HCT116 (cell line): ENCODE data around the gene EPHB2. TPM values are rescaled to one million over a fixed set of nuclear protein-coding genes. Genes with fewer than 3 reads are reported as not detected.

ENCODE experiments used
- ATAC-seq: fragments of 200-7000 bp; cut with Tn5 transposase; 2 replicates; pipeline ENCODE4 v1.9.1; 2020; ENCODE audit warnings: mild to moderate bottlenecking, moderate library complexity
- BruUV-seq: library from RNA; stranded (reverse); fragments of 400-500 nt; replicated peaks from 2 replicates; lab custom pipeline; 2021; lab: Mats Ljungman, UMichigan
- CTCF ChIA-PET: fragments of 300-600 bp; sonication (Branson Sonifier 250); formaldehyde crosslinking; loops from one replicate; lab custom pipeline; 2021; ENCODE audit warnings: antibody characterized with exemption; lab: Charles Lee
- POLR2A ChIA-PET: fragments of 300-600, 350-600 bp; sonication (Branson Sonifier 250); formaldehyde crosslinking; loops from one replicate; lab custom pipeline; 2021; ENCODE audit warnings: antibody characterized with exemption; lab: Charles Lee
- RAD21 ChIA-PET, 2 experiments: fragments of 300-600 bp; sonication (Branson Sonifier 250); formaldehyde crosslinking; loops; one replicate each; lab custom pipeline; 2023; ENCODE audit warnings: low total read pairs in 2 of 2; ENCODE audit not compliant: uncharacterized antibody in 2 of 2, unreplicated experiment in 2 of 2, low non-redundant PET in 1 of 2; lab: Charles Lee
- DNase-seq: peaks from one replicate; pipeline ENCODE4 v3.0.0-alpha.2; 2010; ENCODE audit warnings: low read depth, low spot score
- H2AFZ ChIP-seq: fragments of 200-600 bp; shearing (Covaris generic), sonication (generic); 2 replicates; pipeline ENCODE4 v1.6.1; 2017; ENCODE audit warnings: low read depth, mixed run types, mixed read lengths, antibody characterized with exemption, low read length; ENCODE audit not compliant: poor library complexity, severe bottlenecking
- H3K27ac ChIP-seq: 2 replicates; pipeline ENCODE4 v1.5.1; 2012; ENCODE audit warnings: low read depth, low read length
- H3K27me3 ChIP-seq: fragments of 200-600 bp; sonication (generic); 2 replicates; pipeline ENCODE4 v1.6.1; 2016; ENCODE audit warnings: mixed run types, low read length, mixed read lengths; ENCODE audit not compliant: insufficient read depth
- H3K36me3 ChIP-seq, 2 experiments: fragments of 200-500 bp in 1 of 2; fragments of 200-600 bp in 1 of 2; sonication (Bioruptor generic) in 1 of 2; sonication (generic) in 1 of 2; 2 replicates each; pipeline versions ENCODE4 v1.5.1 to v1.6.1; 2014 to 2016; ENCODE audit warnings: low read length in 2 of 2, inconsistent platforms in 1 of 2, mixed read lengths in 1 of 2, mixed run types in 1 of 2; ENCODE audit not compliant: insufficient read depth in 2 of 2, control insufficient read depth in 1 of 2
- H3K4me1 ChIP-seq, 2 experiments: fragments of 200-600 bp in 1 of 2; sonication (generic) in 1 of 2; 2 replicates each; pipeline versions ENCODE4 v1.5.1 to v1.6.1; 2012 to 2017; ENCODE audit warnings: low read length in 2 of 2, inconsistent platforms in 1 of 2, mild to moderate bottlenecking in 1 of 2, mixed read lengths in 1 of 2, mixed run types in 1 of 2, moderate library complexity in 1 of 2; ENCODE audit not compliant: insufficient read depth in 2 of 2, control insufficient read depth in 1 of 2
- H3K4me2 ChIP-seq: fragments of 200-600 bp; sonication (generic); 2 replicates; pipeline ENCODE4 v1.6.1; 2017; ENCODE audit warnings: mixed run types, low read length, mixed read lengths
- H3K4me3 ChIP-seq, 2 experiments: fragments of 200-600 bp in 1 of 2; sonication (generic) in 1 of 2; replicated peaks in 1 of 2; 2 replicates each; pipeline ENCODE4 v1.5.1; 2011 to 2016; ENCODE audit warnings: low read length in 2 of 2, control low read depth in 1 of 2, low read depth in 1 of 2, mild to moderate bottlenecking in 1 of 2, mixed read lengths in 1 of 2, mixed run types in 1 of 2
- H3K79me2 ChIP-seq: fragments of 200-600 bp; sonication (generic); 2 replicates; pipeline ENCODE4 v1.6.1; 2017; ENCODE audit warnings: mild to moderate bottlenecking, mixed run types, low read length, moderate library complexity, mixed read lengths; ENCODE audit not compliant: insufficient read depth
- H3K9ac ChIP-seq: fragments of 200-600 bp; sonication (generic); 2 replicates; pipeline ENCODE4 v1.6.1; 2016; ENCODE audit warnings: low read length, mixed read lengths
- H3K9me2 ChIP-seq: fragments of 200-600 bp; sonication (generic), shearing (Covaris generic); 2 replicates; pipeline ENCODE4 v1.6.1; 2017; ENCODE audit warnings: mixed run types, mild to moderate bottlenecking, moderate library complexity; ENCODE audit not compliant: insufficient read depth
- H3K9me3 ChIP-seq, 2 experiments: fragments of 200-500 bp in 1 of 2; fragments of 200-600 bp in 1 of 2; sonication (Bioruptor generic) in 1 of 2; sonication (generic) in 1 of 2; 2 replicates each; pipeline ENCODE4 v1.6.1; 2014 to 2017; ENCODE audit warnings: low read length in 2 of 2, mixed read lengths in 2 of 2, inconsistent platforms in 1 of 2, low read depth in 1 of 2, mild to moderate bottlenecking in 1 of 2, mixed run types in 1 of 2, moderate library complexity in 1 of 2; ENCODE audit not compliant: control insufficient read depth in 1 of 2, insufficient read depth in 1 of 2
- H4K20me1 ChIP-seq: fragments of 200-600 bp; sonication (generic), shearing (Covaris generic); 2 replicates; pipeline ENCODE4 v1.6.1; 2017; ENCODE audit warnings: mixed run types, mild to moderate bottlenecking, moderate library complexity; ENCODE audit not compliant: insufficient read depth
- CBX3 ChIP-seq: IDR thresholded peaks from 2 replicates; pipeline ENCODE4 v1.6.1; 2012; ENCODE audit warnings: low read depth
- ELF1 ChIP-seq: IDR thresholded peaks from 2 replicates; pipeline ENCODE4 v1.6.1; 2012; ENCODE audit warnings: low read depth, borderline replicate concordance
- EZH2phosphoT487 ChIP-seq: fragments of 200-600 bp; IDR thresholded peaks from 2 replicates; pipeline ENCODE4 v1.6.1; 2018; ENCODE audit warnings: antibody characterized with exemption, borderline replicate concordance
- POLR2A ChIP-seq: IDR thresholded peaks from 2 replicates; pipeline ENCODE4 v1.7.0; 2011; ENCODE audit warnings: borderline replicate concordance; ENCODE audit not compliant: insufficient read depth, insufficient read length; ENCODE audit errors: extremely low read depth
- RAD21 ChIP-seq: IDR thresholded peaks from 2 replicates; pipeline ENCODE4 v1.6.1; 2012; ENCODE audit warnings: low read depth, mild to moderate bottlenecking
- SRF ChIP-seq: IDR thresholded peaks from 2 replicates; pipeline ENCODE4 v1.6.1; 2012; ENCODE audit warnings: low read depth
- TCF7L2 ChIP-seq: IDR thresholded peaks from 2 replicates; pipeline ENCODE4 v1.7.0; 2011; ENCODE audit warnings: borderline replicate concordance, inconsistent platforms; ENCODE audit not compliant: insufficient read depth, insufficient read length; ENCODE audit errors: extremely low read depth
- YY1 ChIP-seq: IDR thresholded peaks from 2 replicates; pipeline ENCODE4 v1.6.1; 2011; ENCODE audit warnings: low read length, low read depth, moderate library complexity, mild to moderate bottlenecking; ENCODE audit not compliant: insufficient replicate concordance; ENCODE audit errors: extremely low read depth
- ZFX ChIP-seq: fragments of 450-650 bp; IDR thresholded peaks from 2 replicates; pipeline ENCODE4 v1.6.1; 2017
- intact Hi-C: fragments of 100-400 bp; cut with micrococcal nuclease; formaldehyde crosslinking; loops from 2 replicates; pipeline ENCODE4 v1.10.0; 2022
- total RNA-seq: library from RNA; stranded (reverse); gene quantifications from one replicate; pipeline ENCODE4 v1.2.1, GENCODE V29; 2021; ENCODE audit not compliant: unreplicated experiment
- TF ChIP-seq, protein P1 (sequence below): IDR thresholded peaks from 2 replicates; pipeline ENCODE4 v1.6.1; 2011; ENCODE audit warnings: mild to moderate bottlenecking, low read length, moderate library complexity; ENCODE audit not compliant: insufficient replicate concordance; ENCODE audit errors: extremely low read depth

The EPHB2 gene
- total RNA-seq, 1 experiment from 2014 or later: 19.5 TPM

DNA sequence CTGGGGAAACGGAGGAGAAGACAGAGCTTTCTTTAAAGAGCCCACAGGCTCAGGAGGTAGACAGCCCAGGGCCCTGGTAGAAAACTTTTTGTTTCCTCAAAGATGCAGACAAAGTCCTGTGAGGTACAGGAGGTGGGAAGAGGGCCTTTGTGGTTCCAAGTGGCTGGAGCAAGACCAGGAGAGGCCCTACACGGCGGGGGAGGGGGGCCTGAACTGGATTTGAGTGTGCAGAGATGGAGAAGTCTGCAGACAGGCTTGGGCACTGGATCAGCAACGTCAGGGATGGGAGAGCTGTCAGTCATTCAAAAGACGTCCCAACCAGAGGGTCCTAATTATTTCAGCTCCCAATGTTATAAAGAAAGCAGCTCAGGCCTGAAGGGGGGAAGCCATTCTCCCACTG lies 126.2 kb downstream of the EPHB2 start:
- no peak overlapping the region for H3K9ac ChIP-seq
- no peak overlapping the region for H3K27ac ChIP-seq
- no peaks in the 10 kb centered on the region for H4K20me1 ChIP-seq
- no peaks in the 10 kb centered on the region for H3K9me2 ChIP-seq
- intact Hi-C loops: no loop called here
- no peak overlapping the region for H2AFZ ChIP-seq
- CTCF ChIA-PET: no interaction called here
- no peaks in the 10 kb centered on the region for H3K36me3 ChIP-seq
- H3K4me3 ChIP-seq: no peak overlapping the region
- no peaks in the 10 kb centered on the region for H3K9me3 ChIP-seq
- peaks cover 20 to 28% of the 10 kb centered on the region in 2 experiments for H3K4me1 ChIP-seq
- no peaks in the 10 kb centered on the region for H3K27me3 ChIP-seq
- POLR2A ChIA-PET: no interaction called here
- no peak overlapping the region for H3K4me2 ChIP-seq
- DNase-seq (no peak), ATAC-seq (no peak)
- no TSS peak for BruUV-seq
- TF ChIP-seq YY1: no peak
- TF ChIP-seq TCF7L2: no peak
- no peak for TF ChIP-seq POLR2A
- TF ChIP-seq ZFX: no peak
- TF ChIP-seq SRF: no peak
- TF ChIP-seq, protein P1, sequence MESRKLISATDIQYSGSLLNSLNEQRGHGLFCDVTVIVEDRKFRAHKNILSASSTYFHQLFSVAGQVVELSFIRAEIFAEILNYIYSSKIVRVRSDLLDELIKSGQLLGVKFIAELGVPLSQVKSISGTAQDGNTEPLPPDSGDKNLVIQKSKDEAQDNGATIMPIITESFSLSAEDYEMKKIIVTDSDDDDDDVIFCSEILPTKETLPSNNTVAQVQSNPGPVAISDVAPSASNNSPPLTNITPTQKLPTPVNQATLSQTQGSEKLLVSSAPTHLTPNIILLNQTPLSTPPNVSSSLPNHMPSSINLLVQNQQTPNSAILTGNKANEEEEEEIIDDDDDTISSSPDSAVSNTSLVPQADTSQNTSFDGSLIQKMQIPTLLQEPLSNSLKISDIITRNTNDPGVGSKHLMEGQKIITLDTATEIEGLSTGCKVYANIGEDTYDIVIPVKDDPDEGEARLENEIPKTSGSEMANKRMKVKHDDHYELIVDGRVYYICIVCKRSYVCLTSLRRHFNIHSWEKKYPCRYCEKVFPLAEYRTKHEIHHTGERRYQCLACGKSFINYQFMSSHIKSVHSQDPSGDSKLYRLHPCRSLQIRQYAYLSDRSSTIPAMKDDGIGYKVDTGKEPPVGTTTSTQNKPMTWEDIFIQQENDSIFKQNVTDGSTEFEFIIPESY: no peak
- no peak for TF ChIP-seq EZH2phosphoT487
- no peak for TF ChIP-seq RAD21
- TF ChIP-seq ELF1: no peak
- no peak for TF ChIP-seq CBX3
- RAD21 ChIA-PET: no interaction called here
- H3K79me2 ChIP-seq: no peaks in the 10 kb centered on the region
